ENCODE data around the gene PDXP.
A peak's percentile ranks its signal among the peaks of the same experiment; 100 is the strongest.

Gene PDXP

DNA sequence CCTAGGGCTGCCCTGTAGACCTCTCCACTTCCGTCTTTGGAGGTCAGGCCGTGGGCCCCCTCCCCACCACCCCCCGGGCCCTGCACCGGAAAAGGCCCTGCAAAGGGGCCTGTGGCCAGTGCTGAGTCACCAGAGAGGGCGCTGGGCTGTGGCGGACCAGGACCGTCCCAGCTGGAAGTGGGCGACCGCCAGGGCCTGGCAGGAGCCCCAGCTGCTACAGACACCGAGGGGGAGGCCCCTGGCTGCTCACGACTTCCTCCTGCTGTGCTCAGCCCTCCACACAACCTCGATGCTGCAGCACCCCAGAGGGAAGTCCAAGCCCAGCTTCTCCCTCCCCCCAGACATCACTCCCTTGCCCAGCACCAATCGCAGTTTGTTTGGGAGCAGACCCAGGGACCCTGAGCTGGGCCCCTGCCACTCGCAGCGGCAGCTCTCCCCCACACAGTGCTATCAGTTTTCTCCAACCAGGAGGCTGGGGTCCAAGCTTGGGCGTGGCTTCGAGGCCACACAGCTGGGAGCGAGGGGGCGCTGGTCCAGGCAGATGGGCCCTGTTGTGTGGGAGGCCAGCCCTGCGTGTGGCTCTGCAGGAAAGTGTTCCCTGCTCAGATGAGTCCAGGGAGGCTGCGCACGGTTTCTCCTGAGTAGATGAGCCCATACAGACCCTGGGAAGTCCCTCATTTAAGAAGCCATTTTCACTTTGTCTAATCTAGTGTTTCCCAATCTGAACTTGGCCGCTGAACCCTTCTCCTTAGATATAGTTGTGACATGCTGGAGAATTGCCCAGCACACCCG, 24.7 kb upstream of the PDXP start (continued):
- TF ChIP-seq, protein P1, sequence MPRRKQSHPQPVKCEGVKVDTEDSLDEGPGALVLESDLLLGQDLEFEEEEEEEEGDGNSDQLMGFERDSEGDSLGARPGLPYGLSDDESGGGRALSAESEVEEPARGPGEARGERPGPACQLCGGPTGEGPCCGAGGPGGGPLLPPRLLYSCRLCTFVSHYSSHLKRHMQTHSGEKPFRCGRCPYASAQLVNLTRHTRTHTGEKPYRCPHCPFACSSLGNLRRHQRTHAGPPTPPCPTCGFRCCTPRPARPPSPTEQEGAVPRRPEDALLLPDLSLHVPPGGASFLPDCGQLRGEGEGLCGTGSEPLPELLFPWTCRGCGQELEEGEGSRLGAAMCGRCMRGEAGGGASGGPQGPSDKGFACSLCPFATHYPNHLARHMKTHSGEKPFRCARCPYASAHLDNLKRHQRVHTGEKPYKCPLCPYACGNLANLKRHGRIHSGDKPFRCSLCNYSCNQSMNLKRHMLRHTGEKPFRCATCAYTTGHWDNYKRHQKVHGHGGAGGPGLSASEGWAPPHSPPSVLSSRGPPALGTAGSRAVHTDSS (tag by site-specific recombination; IDR thresholded peaks at IDR 0.05): no peak
- no peak for TF ChIP-seq KLF16 (tag by site-specific recombination; IDR thresholded peaks at IDR 0.05)
- TF ChIP-seq TRIM28 (IDR thresholded peaks at IDR 0.05; ENCODE audit: borderline replicate concordance, low read length): peak; percentile 55; the same call in 1 of the 2 replicates
- TF ChIP-seq, protein P2, sequence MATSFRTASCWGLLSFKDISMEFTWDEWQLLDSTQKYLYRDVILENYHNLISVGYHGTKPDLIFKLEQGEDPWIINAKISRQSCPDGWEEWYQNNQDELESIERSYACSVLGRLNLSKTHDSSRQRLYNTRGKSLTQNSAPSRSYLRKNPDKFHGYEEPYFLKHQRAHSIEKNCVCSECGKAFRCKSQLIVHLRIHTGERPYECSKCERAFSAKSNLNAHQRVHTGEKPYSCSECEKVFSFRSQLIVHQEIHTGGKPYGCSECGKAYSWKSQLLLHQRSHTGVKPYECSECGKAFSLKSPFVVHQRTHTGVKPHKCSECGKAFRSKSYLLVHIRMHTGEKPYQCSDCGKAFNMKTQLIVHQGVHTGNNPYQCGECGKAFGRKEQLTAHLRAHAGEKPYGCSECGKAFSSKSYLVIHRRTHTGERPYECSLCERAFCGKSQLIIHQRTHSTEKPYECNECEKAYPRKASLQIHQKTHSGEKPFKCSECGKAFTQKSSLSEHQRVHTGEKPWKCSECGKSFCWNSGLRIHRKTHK (tag by site-specific recombination; IDR thresholded peaks at IDR 0.05): no peak
- TF ChIP-seq, protein P3, sequence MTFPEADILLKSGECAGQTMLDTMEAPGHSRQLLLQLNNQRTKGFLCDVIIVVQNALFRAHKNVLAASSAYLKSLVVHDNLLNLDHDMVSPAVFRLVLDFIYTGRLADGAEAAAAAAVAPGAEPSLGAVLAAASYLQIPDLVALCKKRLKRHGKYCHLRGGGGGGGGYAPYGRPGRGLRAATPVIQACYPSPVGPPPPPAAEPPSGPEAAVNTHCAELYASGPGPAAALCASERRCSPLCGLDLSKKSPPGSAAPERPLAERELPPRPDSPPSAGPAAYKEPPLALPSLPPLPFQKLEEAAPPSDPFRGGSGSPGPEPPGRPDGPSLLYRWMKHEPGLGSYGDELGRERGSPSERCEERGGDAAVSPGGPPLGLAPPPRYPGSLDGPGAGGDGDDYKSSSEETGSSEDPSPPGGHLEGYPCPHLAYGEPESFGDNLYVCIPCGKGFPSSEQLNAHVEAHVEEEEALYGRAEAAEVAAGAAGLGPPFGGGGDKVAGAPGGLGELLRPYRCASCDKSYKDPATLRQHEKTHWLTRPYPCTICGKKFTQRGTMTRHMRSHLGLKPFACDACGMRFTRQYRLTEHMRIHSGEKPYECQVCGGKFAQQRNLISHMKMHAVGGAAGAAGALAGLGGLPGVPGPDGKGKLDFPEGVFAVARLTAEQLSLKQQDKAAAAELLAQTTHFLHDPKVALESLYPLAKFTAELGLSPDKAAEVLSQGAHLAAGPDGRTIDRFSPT (tag by site-specific recombination; IDR thresholded peaks at IDR 0.05): peak; percentile 74
- TF ChIP-seq, protein P4, sequence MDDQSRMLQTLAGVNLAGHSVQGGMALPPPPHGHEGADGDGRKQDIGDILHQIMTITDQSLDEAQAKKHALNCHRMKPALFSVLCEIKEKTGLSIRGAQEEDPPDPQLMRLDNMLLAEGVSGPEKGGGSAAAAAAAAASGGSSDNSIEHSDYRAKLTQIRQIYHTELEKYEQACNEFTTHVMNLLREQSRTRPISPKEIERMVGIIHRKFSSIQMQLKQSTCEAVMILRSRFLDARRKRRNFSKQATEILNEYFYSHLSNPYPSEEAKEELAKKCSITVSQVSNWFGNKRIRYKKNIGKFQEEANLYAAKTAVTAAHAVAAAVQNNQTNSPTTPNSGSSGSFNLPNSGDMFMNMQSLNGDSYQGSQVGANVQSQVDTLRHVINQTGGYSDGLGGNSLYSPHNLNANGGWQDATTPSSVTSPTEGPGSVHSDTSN (CRISPR knock-in tag; IDR thresholded peaks at IDR 0.05): no peak
- no peak for TF ChIP-seq HOXC10 (CRISPR knock-in tag; IDR thresholded peaks at IDR 0.05)
- TF ChIP-seq ZNF248 (tag by site-specific recombination; IDR thresholded peaks at IDR 0.05): no peak
- no peak for TF ChIP-seq MEIS1 (CRISPR knock-in tag; IDR thresholded peaks at IDR 0.05; ENCODE audit: borderline replicate concordance)
- no peak for TF ChIP-seq GLI2 (tag by site-specific recombination; IDR thresholded peaks at IDR 0.05; ENCODE audit: borderline replicate concordance, low read depth)
- TF ChIP-seq SALL2 (tag by site-specific recombination; IDR thresholded peaks at IDR 0.05; ENCODE audit: borderline replicate concordance): no peak
- TF ChIP-seq KLF10 (tag by site-specific recombination; IDR thresholded peaks at IDR 0.05): no peak
- no peak for TF ChIP-seq ZNF660 (tag by site-specific recombination; IDR thresholded peaks at IDR 0.05)
- no peak for TF ChIP-seq ZNF112 (tag by site-specific recombination; IDR thresholded peaks at IDR 0.05)
- TF ChIP-seq ZNF311 (tag by site-specific recombination; IDR thresholded peaks at IDR 0.05; ENCODE audit: borderline replicate concordance): no peak
- 0 out of 2 replicates have a peak, but pooled peaks have one; percentile 31 for TF ChIP-seq ZNF629 (tag by site-specific recombination; IDR thresholded peaks at IDR 0.05)
- TF ChIP-seq, protein P5, sequence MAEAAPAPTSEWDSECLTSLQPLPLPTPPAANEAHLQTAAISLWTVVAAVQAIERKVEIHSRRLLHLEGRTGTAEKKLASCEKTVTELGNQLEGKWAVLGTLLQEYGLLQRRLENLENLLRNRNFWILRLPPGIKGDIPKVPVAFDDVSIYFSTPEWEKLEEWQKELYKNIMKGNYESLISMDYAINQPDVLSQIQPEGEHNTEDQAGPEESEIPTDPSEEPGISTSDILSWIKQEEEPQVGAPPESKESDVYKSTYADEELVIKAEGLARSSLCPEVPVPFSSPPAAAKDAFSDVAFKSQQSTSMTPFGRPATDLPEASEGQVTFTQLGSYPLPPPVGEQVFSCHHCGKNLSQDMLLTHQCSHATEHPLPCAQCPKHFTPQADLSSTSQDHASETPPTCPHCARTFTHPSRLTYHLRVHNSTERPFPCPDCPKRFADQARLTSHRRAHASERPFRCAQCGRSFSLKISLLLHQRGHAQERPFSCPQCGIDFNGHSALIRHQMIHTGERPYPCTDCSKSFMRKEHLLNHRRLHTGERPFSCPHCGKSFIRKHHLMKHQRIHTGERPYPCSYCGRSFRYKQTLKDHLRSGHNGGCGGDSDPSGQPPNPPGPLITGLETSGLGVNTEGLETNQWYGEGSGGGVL (tag by site-specific recombination; IDR thresholded peaks at IDR 0.05): peak; percentile 62
- TF ChIP-seq ZNF133 (tag by site-specific recombination; IDR thresholded peaks at IDR 0.05): no peak
- no peak for TF ChIP-seq ZNF530 (tag by site-specific recombination; IDR thresholded peaks at IDR 0.05; ENCODE audit: low read depth)
- no peak for TF ChIP-seq ZNF366 (tag by site-specific recombination; conservative IDR thresholded peaks at IDR 0.05)
- TF ChIP-seq ZNF626 (tag by site-specific recombination; IDR thresholded peaks at IDR 0.05): no peak
- TF ChIP-seq ZNF747 (tag by site-specific recombination; IDR thresholded peaks at IDR 0.05): no peak
- TF ChIP-seq, protein P6, sequence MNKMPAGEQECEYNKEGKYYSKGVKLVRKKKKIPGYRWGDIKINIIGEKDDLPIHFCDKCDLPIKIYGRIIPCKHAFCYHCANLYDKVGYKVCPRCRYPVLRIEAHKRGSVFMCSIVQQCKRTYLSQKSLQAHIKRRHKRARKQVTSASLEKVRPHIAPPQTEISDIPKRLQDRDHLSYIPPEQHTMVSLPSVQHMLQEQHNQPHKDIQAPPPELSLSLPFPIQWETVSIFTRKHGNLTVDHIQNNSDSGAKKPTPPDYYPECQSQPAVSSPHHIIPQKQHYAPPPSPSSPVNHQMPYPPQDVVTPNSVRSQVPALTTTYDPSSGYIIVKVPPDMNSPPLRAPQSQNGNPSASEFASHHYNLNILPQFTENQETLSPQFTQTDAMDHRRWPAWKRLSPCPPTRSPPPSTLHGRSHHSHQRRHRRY (tag by site-specific recombination; IDR thresholded peaks at IDR 0.05): no peak
- no peak for TF ChIP-seq ZSCAN23 (tag by site-specific recombination; IDR thresholded peaks at IDR 0.05)
- no peak for TF ChIP-seq ZEB2 (tag by site-specific recombination; IDR thresholded peaks at IDR 0.05)

All from HEK293 (cell line).